Caco-2 (cell line): ENCODE results near the gene JKAMP. TPM values are rescaled to one million over a fixed set of nuclear protein-coding genes. Genes with fewer than 3 reads are reported as not detected.

Experiments
- BruUV-seq: library from RNA; stranded (reverse); fragments of 400-500 nt; replicated peaks from 2 replicates; lab custom pipeline; 2021; lab: Mats Ljungman, UMichigan
- CTCF ChIA-PET: fragments of 300-600 bp; sonication (Branson Sonifier 250); formaldehyde crosslinking; loops from one replicate; lab custom pipeline; 2022; ENCODE audit warnings: antibody characterized with exemption; lab: Charles Lee
- POLR2A ChIA-PET: fragments of 300-600 bp; sonication (Branson Sonifier 250); formaldehyde crosslinking; loops from one replicate; lab custom pipeline; 2022; ENCODE audit warnings: antibody characterized with exemption; lab: Charles Lee
- DNase-seq, 2 experiments: peaks; one replicate each; pipeline versions ENCODE4 v3.0.0 to v3.0.0-alpha.2; 2020 to 2022
- H3K27me3 ChIP-seq: replicated peaks from 2 replicates; pipeline ENCODE4 v1.6.0; 2011; ENCODE audit warnings: low read length; ENCODE audit not compliant: control insufficient read depth, insufficient read depth
- H3K36me3 ChIP-seq: 2 replicates; pipeline ENCODE4 v1.5.1; 2011; ENCODE audit warnings: low read length; ENCODE audit not compliant: control insufficient read depth, insufficient read depth
- H3K4me1 ChIP-seq: fragments of 250-450 bp; sonication (Bioruptor Pico); 2 replicates; pipeline ENCODE4 v1.5.1; 2020; ENCODE audit warnings: mild to moderate bottlenecking
- H3K4me3 ChIP-seq: 2 replicates; pipeline ENCODE4 v1.5.1; 2011; ENCODE audit warnings: low read depth, mild to moderate bottlenecking, control low read depth, low read length
- H3K9me3 ChIP-seq: fragments of 250-450 bp; sonication (Bioruptor Pico); 2 replicates; pipeline ENCODE4 v1.5.1; 2020; ENCODE audit warnings: mild to moderate bottlenecking, moderate library complexity
- H3K27ac Mint-ChIP-seq: one replicate; pipeline ENCODE4 v1.8.0; 2022; ENCODE audit warnings: mixed read lengths; ENCODE audit not compliant: unreplicated experiment
- H3K27me3 Mint-ChIP-seq: one replicate; pipeline ENCODE4 v1.8.0; 2022; ENCODE audit warnings: mixed read lengths; ENCODE audit not compliant: insufficient read depth, unreplicated experiment
- H3K36me3 Mint-ChIP-seq: one replicate; pipeline ENCODE4 v1.8.0; 2022; ENCODE audit warnings: mild to moderate bottlenecking, mixed read lengths; ENCODE audit not compliant: insufficient read depth, unreplicated experiment
- H3K4me1 Mint-ChIP-seq: one replicate; pipeline ENCODE4 v1.8.0; 2022; ENCODE audit warnings: low read depth, mixed read lengths; ENCODE audit not compliant: unreplicated experiment
- H3K4me3 Mint-ChIP-seq: one replicate; pipeline ENCODE4 v1.8.0; 2022; ENCODE audit warnings: mild to moderate bottlenecking, moderate library complexity, mixed read lengths; ENCODE audit not compliant: unreplicated experiment
- H3K9me3 Mint-ChIP-seq: one replicate; pipeline ENCODE4 v1.8.0; 2022; ENCODE audit warnings: mixed read lengths; ENCODE audit not compliant: unreplicated experiment
- CTCF ChIP-seq, 2 experiments: fragments of 200-600 bp in 1 of 2; IDR thresholded peaks; 1 replicate in 1 of 2; 2 replicates in 1 of 2; pipeline versions ENCODE4 v1.5.1 to v1.8.0; 2011 to 2022; ENCODE audit warnings: antibody characterized with exemption in 1 of 2, control low read depth in 1 of 2, inconsistent platforms in 1 of 2, low read depth in 1 of 2, low read length in 1 of 2, mild to moderate bottlenecking in 1 of 2, moderate library complexity in 1 of 2; ENCODE audit not compliant: insufficient read depth in 1 of 2, severe bottlenecking in 1 of 2, unreplicated experiment in 1 of 2
- intact Hi-C: fragments of 100-400 bp; cut with micrococcal nuclease; formaldehyde crosslinking; loops from one replicate; pipeline ENCODE4 v1.10.0; 2022; ENCODE audit not compliant: unreplicated experiment
- total RNA-seq: library from RNA; stranded (reverse); gene quantifications from 2 replicates; pipeline ENCODE4 v1.2.3, GENCODE V29; 2022

The JKAMP gene
- total RNA-seq, 1 experiment from 2014 or later = 24.7 TPM

DNA sequence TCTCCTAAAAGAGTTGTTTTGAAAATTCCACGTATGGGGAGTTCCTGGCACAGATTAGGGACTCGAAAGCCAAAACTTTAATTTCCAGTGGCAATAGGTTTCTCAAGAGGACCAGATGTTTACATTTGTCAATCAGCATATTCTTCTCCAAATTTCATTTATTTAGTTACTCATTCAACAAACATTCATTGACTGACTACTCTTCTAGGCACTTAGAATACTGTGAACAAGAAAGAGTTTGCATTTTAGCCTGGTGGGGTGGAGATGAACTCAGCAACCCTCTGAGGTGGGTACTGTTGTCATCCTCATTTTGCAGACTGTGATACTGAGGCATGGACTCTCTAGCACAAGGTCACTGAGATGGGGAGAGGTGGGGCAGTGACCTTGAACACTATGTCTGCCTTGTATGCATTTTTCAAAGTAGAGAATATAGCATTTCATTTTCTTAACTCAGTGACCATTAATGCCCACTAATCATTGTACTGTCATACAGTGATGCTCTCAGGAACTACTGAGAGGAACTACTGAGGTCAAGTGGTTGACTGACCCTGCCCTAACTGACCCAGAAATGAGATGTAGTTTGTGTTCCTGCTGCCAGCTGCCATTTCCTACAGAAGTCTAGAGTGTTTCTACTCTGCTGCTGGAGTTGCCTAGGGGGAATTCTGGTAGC is 2.3 kb upstream of the JKAMP start:
- BruUV-seq = no TSS peak
- no peak for TF ChIP-seq CTCF (IDR thresholded peaks at IDR 0.05; ENCODE audit: insufficient read depth in 1 of 2, low read depth in 1 of 2, low read length in 1 of 2, severe bottlenecking in 1 of 2, unreplicated experiment in 1 of 2)
- CTCF ChIA-PET = no interaction called here
- Mint-ChIP-seq H3K27me3 (no peaks in the 10 kb centered on the region), H3K36me3 (peaks cover 16% of the 10 kb centered on the region), H3K4me1 (no peaks in the 10 kb centered on the region), H3K9me3 (no peaks in the 10 kb centered on the region), H3K27ac (no peak overlapping the region), H3K4me3 (no peak overlapping the region)
- Histone ChIP-seq H3K36me3 (no peaks in the 10 kb centered on the region), H3K9me3 (no peaks in the 10 kb centered on the region), H3K4me3 (no peak overlapping the region), H3K27me3 (no peaks in the 10 kb centered on the region), H3K4me1 (peaks cover 12% of the 10 kb centered on the region; the same call in 1 of the 2 replicates)
- intact Hi-C loops = no loop called here
- DNase-seq = no peak
- POLR2A ChIA-PET = no interaction called here

DNA sequence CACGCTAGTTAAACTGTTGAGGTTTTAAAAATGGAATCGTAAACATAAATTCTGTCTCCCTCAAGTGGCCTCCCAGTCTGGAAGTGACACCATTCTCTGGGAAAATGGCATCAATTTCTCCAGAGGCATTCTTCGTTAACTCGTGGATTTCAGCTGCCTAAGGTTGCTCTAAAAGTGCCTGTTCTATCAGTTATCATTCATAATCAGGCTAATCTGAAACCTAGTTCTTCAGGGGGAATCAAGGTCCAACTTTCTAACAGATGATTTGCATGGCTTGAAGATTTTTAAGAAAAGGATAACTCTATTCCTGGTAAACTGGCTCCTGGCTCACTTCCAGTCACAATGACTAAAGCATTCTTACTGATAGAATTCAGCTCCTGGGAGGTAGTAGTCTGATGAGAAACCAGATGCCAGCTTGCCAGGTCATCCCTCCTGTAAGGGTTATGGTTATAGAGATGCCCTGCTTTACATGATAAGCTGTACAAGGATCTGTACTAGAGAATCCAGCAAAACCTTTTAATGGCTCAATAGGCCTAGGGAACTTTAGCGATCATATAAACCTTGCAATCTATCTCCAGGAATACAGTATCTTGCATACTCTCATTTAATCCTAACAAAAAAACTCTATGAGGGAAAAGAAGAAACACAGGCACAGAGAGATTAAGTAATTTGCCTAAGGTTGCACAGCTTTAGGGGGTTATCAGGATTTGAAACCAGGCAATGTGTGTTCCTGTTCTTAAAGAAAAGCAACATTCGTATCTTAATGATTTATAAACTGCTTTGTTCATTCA is 1.6 kb upstream of the JKAMP start:
- Histone ChIP-seq H3K9me3 (no peaks in the 10 kb centered on the region), H3K4me1 (peaks cover 12% of the 10 kb centered on the region; the same call in 1 of the 2 replicates), H3K27me3 (no peaks in the 10 kb centered on the region), H3K36me3 (no peaks in the 10 kb centered on the region), H3K4me3 (peak overlapping the region; percentile 90)
- peak overlapping the region; percentile 92 for H3K27ac Mint-ChIP-seq
- ChIA-PET CTCF (interaction anchor here (1.7 kb wide), 1 partner anchor 94 kb away, joined by 13 read pairs; the partner anchor contains the start of gene CCDC175), POLR2A (no interaction called here)
- TSS peak; percentile 57 for BruUV-seq
- no peaks in the 10 kb centered on the region for H3K4me1 Mint-ChIP-seq
- peak overlapping the region; percentile 92 for H3K4me3 Mint-ChIP-seq
- no peak for DNase-seq
- peaks cover 16% of the 10 kb centered on the region for H3K36me3 Mint-ChIP-seq
- no peaks in the 10 kb centered on the region for H3K9me3 Mint-ChIP-seq
- intact Hi-C loops = no loop called here
- H3K27me3 Mint-ChIP-seq = no peaks in the 10 kb centered on the region
- no peak for TF ChIP-seq CTCF (IDR thresholded peaks at IDR 0.05; ENCODE audit: insufficient read depth in 1 of 2, low read depth in 1 of 2, low read length in 1 of 2, severe bottlenecking in 1 of 2, unreplicated experiment in 1 of 2)

DNA sequence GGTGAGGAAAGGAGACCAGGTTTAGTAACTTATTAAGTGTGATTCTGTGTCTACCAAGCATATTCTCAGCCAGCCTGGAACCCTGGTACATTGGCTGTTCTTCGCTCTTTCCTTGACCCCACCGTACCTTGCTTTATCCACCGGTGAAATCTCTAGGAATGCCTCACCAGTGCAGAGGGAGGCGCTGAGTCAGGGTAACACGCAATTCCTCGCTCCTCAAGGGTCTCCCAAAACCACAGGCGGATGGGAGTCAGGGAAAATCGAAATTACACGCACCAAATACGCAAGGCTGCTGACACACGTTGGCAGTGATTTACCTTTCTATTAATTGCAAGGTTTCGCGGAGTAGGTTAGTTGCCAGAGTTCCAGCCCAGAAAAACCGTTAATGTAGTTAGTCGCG is 954 bp upstream of the JKAMP start:
- Mint-ChIP-seq H3K27me3 (no peaks in the 10 kb centered on the region), H3K4me1 (no peaks in the 10 kb centered on the region), H3K4me3 (peak overlapping the region; percentile 92), H3K27ac (peak overlapping the region; percentile 92), H3K9me3 (no peaks in the 10 kb centered on the region), H3K36me3 (peaks cover 16% of the 10 kb centered on the region)
- Histone ChIP-seq H3K4me1 (peaks cover 12% of the 10 kb centered on the region; the same call in 1 of the 2 replicates), H3K36me3 (no peaks in the 10 kb centered on the region), H3K27me3 (no peaks in the 10 kb centered on the region), H3K4me3 (peak overlapping the region; percentile 90), H3K9me3 (no peaks in the 10 kb centered on the region)
- ChIA-PET CTCF (interaction anchor here (1.3 to 1.7 kb wide), 4 partner anchors 93 to 414 kb away, joined by 3 to 13 read pairs (median 7); partner anchors contain the start of gene CCDC175), POLR2A (interaction anchor here (1.3 kb wide), 1 partner anchor 25 kb away, joined by 3 read pairs; no protein-coding TSS in a partner anchor)
- intact Hi-C loops = no loop called here
- BruUV-seq = no TSS peak
- DNase-seq = peak in 1 of 2 experiments; percentile 9
- TF ChIP-seq CTCF (IDR thresholded peaks at IDR 0.05; ENCODE audit: insufficient read depth in 1 of 2, low read depth in 1 of 2, low read length in 1 of 2, severe bottlenecking in 1 of 2, unreplicated experiment in 1 of 2) = no peak
